Ramos (cell line): Measurements from ENCODE around the gene CLDN6.
"Not testable (repeated sequence)": the region's sequence is repeated elsewhere in the genome, so short reads cannot be mapped to it uniquely, and the experiment has no call there.

Experiments used
- in situ Hi-C: fragments of 300-500 bp; cut with MboI; formaldehyde crosslinking; loops from one replicate; pipeline ENCODE4 v1.14.3; 2022; ENCODE audit warnings: low sequenced_read_pairs; ENCODE audit not compliant: unreplicated experiment

Gene CLDN6, protein sequence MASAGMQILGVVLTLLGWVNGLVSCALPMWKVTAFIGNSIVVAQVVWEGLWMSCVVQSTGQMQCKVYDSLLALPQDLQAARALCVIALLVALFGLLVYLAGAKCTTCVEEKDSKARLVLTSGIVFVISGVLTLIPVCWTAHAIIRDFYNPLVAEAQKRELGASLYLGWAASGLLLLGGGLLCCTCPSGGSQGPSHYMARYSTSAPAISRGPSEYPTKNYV

DNA sequence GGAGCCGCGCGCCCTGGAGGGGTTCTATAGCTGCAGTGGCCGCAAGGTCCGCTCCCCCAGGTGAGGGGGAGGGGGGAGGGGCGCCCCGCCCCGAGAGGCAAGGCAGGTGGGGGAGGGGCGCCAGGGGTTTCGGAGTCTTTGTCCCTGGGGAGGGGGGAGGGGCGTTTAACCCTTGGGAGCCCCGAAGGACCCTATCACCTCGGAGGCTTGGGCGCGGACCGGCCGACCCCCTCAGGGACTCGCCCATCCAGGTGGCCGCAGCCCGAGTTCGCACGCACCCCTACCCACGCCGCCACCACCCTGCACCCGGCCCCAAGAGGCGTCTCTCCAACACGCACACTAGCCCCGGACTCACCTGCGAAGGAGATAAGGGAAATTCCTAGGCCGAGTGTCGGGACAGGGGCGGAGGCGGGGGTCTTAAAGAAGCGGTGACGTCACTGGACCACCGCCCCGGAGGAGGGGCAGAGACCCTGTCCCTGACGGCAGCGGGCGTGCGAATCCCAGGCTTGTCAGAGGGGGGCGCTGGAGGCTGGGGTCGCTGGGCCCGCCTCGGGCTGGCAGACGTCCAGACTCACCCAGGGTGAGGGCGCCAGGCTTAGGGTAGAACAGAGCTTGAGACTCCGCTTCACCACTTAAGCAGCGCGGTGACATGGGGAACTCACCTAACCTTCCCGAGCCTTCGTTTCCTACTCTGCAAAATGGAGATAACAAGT, at the start of gene CLDN6:
Gene CLDN6 (minus strand): TSS at position 390 of the 713 bp plus-strand sequence. CDS start 2,162 bp downstream, outside the sequence.
- in situ Hi-C loops = no loop called here

DNA sequence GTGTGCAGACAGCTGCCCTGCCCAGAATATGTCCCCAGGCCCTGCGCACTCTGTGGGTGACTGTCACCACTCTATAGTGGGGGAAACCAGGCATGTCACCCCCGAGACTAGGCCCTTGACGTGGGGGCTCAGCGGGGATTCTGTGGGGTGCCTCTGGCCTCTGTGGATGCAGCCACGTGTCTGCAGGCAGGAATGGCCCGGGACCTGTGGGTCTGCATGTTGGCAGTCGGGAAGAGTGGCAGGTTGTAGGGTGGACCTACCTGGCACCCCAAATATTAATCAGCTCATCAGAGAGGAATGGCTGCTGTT, 48.4 kb upstream of the CLDN6 start:
- in situ Hi-C loops = no loop called here

DNA sequence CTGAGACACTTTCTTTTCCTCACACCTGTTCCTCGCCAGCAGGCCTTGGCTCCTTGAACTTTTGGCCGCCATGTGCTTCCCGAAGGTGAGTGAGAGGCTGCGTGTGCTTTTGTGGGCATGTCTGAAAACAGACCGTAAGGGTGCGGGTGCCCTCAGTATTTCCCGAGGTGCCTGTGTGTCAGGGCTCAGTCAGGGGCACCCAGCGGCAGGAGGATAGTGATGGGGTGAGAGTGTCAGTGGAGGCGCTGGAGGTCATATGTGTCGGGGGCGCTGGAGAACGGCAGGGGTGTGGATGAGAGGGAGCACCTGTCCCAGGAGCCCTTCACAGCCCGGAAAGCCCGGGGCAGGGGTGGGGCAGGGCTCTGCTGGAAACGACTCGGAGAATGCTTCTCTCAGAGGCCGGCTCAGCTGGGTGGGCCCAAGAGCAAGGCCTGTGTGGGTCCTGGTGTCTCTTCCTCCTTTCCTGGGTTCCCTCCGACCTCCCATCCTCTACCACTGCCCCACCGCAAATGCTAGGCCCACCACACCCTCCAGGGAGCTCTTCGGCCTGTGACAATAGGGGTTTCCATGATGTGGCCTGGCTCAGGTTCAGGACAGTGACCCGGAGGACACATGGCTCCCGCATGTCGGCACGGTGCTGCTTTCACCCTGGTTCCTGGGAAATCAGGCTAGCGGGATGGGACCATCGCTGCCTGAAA, 47.9 kb upstream of the CLDN6 start:
- in situ Hi-C loops = no loop called here

DNA sequence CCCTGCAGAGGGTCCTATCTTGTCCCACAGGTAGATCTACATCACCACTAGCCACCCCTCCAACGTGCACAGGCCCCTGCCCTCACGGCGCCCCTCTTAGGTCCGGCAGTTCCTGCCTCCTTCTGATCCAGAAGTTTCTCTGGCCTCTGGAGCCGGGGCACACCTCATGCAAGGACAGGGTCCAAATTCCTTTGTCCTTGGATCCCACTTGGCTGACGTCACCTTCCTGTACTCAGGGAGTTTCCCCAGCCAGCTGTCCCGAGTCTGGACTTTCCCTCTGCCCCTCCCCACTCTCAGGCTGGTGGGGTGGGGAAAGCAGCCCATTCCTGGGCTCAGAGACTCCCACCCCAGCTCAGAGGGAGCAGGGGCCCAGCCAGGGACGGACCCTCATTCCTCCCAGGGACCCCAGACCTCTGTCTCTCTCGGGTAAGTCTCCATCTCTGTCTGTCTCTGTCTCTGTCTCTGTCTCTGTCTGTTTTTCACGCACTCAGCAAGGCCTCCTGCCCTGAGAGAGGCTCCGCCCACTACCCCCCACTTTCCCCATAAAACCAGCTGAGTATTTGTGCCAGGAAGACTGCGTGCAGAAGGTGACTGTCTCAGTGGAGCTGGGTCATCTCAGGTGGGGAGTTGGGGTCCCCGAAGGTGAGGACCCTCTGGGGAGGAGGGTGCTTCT, 47.2 kb upstream of the CLDN6 start, which contains the start of gene IL32:
Gene IL32 (plus strand): TSS at position 572 of the 673 bp plus-strand sequence. CDS start 172 bp downstream, outside the sequence.
- in situ Hi-C loops = no loop called here

DNA sequence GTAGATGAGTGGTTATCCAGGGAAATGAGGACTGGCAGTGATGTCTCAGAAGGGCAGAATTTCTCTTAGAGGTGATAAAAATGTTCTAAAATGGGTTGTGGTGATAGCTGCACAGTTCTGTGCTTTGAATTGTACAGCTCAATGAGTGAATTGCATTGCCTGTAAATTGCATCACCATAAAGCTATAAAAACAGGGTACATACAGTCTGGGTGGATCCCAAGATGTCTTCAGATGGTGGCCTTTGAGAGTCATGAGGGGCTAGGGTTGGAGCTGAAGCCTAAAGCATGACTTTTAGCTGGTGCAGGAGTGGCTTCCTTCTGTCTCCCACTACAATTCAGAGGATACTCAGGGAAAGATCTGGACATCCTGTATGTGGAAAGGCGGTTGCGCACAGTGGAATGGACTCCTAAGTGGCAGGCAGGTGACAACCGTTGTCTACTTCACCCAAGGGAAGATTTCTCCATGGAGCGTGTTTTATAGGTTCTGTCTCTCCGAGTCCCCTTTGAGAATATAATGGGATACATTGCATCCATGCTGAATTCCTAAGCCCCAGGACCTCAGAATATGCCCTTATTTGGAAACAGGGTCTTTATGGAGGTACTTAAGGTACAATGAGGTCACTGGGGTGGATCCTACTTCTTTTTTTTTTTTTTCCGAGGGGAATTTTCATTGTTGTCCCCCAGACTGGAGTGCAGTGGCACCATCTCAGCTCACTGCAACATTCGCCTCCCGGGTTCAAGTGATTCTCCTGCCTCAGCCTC, 45.8 kb upstream of the CLDN6 start:
- in situ Hi-C loops = no loop called here

DNA sequence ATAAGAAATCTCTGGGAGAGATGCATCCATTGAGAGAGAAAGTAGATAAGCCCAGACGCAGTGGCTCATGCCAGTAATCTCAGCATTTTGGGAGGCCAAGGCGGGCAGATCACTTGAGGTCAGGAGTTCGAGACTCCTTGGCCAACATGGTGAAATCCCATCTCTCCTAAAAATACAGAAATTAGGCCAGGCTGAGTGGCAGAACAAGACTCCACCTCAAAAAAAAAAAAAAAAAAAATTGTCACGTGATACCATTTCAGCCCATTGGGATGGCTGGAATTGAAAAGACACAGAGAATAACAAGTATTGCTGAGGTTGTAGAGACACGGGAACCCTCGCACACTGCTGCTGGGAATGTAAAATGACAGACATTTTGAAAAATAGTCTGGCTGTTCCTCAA, 44.6 kb upstream of the CLDN6 start:
- in situ Hi-C loops = no loop called here

DNA sequence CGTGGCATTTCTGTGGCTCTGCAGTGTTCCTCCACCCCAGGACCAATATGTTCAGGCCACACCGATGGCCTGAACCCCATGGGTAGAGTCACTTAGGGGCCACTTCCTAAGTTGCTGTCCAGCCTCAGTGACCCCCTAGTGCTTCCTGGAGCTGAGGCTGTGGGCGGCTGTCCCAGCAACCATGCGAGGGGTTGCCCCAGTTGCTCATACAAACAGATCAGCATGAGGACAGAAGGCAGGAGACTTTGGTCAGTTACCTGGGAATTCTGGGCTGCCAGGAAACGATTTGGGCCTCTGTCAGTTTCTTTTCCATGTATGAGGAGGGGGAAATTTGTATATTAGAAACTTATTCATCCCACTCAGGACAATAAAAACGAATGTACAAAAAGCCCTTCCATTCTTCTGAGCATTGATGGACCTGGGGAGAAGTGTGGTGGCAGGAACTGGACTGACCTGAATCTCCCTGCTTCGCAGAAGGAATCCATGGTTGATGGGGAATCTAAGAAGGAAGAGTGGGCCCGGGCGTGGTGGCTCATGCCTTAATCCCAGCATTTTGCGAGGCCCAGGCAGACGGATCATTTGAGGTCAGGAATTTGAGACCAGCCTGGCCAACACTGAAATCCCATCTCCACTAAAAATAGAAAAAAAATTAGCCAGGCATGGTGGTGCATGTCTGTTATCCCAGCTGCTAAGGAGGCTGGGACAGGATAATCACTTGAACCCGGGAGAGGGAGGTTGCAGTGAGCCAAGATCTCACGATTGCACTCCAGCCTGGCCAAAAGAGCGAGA, 42.5 kb upstream of the CLDN6 start:
- in situ Hi-C loops = no loop called here

DNA sequence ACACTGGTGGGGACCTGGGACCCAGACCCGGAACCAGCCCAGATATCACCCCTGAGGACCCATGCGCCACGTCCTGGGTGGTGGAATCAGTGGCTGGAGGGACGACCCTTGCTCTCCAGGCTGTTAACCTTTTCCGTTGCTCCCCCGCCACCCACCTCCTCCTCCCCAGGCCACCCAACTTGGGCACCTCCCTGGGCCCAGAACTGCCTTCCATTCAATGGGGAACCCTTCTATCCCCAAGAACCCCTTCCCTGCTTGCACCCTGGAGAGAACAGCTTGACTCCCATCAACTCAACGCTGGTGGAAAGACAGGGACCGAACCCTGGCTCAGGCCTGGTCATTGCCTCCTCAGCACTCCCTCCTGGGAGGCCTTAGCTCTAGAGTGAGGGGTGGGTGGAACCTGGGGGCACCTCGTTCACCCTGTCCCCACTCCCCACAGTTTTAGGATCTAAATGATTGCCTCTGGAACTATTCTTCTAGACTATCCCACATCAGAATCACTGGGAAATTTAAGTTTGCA, 41.8 kb upstream of the CLDN6 start:
- in situ Hi-C loops = no loop called here

DNA sequence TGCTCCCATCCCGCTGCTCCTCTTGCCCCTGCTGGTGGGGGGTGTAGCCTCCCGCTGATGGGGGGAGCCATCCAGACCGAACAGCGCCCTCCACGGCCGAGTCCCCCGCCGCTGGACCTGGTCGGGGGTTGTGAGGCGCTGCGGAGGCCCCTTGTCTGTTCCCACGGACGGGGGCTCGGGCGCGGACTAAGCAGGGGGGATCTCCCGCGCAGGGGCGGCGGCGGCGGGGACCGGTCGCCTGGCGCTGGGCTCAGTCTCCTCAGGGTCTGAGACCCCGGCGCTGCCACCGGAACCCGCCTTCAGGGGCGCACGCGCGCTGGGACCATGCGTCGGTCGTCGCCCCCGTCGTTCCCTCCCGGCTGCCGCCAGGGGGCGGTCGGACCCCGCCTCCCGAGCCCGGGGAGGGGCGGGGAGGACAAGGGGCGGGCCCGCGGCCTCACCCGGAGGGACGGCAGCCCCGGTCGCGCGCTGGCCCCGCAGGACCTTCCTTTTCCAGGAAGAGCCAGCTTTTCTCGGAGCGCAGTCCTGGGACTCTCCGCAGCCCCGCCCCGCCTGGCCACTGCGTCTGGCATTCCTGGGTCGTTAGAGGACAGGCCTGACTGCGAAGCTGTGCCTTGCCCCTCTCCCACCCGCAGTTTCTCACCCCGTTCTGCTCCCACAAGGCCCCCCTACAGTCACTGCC, 41.2 kb upstream of the CLDN6 start:
- in situ Hi-C loops = no loop called here

DNA sequence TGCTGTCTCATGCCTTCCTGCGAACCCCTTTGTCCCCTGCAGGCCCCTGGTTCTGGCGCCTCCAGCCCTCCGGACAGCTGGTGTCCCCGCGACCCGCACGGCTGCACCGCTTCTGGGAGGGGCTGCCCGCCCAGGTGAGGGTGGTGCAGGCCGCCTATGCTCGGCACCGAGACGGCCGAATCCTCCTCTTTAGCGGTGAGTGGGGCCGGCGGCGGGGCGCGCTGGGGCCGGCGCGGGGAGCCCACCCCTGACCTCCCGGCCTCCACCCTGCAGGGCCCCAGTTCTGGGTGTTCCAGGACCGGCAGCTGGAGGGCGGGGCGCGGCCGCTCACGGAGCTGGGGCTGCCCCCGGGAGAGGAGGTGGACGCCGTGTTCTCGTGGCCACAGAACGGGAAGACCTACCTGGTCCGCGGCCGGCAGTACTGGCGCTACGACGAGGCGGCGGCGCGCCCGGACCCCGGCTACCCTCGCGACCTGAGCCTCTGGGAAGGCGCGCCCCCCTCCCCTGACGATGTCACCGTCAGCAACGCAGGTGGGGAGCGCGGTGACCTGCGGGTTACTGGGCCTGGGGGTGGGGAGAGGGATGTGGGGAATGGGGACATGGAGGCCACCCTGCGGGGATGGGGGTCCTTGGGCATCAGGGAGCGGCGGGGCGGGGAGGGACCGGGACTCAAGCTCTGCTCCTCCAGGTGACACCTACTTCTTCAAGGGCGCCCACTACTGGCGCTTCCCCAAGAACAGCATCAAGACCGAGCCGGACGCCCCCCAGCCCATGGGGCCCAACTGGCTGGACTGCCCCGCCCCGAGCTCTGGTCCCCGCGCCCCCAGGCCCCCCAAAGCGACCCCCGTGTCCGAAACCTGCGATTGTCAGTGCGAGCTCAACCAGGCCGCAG, 40.4 kb upstream of the CLDN6 start:
- in situ Hi-C loops = no loop called here

DNA sequence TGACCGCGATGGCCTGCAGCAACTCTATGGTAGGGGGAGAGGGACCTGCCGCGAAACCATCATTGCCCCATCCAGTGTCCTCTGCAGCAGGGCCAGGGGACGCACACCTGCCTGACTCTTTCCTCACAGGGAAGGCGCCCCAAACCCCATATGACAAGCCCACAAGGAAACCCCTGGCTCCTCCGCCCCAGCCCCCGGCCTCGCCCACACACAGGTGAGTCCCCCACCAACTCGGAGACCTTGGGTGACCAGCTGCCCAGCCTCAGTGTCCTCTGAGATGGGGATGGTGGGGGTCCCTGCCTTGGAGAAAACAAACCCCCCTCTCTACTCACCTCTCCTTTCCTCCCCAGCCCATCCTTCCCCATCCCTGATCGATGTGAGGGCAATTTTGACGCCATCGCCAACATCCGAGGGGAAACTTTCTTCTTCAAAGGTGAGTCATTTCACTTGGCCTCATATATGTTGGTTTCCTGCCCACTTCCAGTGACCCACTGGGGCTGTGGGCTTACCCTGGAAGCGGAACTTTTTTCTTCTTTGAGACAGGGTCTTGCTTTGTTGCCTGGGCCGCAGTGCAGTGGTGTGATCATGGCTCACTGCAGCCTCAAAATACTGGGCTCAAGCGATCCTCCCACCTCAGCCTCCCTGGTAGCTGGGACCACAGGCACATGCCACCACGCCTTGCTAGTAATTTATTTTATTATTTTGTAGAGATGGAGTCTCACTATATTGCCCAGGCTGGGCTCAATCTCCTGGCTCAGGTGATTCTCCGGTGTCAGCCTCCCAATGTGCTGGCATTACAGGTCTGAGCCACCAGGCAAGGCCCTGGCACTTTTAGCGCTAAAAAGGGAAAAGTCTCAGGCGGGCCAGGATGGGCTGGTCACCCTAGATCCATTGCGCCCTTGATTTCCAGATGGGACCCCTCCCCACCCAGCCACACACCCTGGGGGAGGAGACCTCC, 39.5 kb upstream of the CLDN6 start:
- in situ Hi-C loops = no loop called here

DNA sequence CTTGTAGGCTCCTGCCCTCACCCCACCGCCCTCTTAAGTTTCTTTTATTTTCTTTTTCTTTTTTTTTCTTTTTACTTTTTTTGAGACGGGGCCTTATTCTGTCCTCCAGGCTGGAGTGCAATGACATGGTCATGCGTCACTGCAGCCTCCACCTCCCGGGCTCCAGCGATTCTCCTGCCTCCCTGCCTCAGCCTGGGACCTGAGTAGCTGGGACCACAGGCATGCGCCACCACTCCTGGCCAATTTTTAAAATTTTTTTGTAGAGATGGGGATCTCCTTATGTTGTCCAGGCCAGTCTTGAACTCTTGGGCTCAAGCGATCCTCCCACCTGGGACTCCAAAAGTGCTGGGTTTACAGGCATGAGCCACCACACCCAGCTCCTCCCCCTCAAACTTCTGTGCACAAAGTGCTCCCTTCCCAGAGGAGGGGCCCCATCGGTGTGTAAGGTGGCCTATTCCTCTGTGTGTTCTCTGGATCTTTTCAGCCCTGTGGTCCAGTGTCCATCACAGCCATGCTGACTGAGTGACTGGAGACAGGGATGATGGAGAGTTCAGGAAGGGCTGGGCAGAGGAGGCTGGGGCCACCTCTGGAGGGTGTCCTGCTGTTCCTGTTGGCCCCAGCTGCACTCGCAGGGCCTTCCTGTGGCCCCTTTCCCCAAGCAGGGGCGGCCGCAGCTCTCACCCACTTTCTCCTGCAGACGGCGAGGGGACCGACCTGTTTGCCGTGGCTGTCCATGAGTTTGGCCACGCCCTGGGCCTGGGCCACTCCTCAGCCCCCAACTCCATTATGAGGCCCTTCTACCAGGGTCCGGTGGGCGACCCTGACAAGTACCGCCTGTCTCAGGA, 38.6 kb upstream of the CLDN6 start:
- in situ Hi-C loops = no loop called here

DNA sequence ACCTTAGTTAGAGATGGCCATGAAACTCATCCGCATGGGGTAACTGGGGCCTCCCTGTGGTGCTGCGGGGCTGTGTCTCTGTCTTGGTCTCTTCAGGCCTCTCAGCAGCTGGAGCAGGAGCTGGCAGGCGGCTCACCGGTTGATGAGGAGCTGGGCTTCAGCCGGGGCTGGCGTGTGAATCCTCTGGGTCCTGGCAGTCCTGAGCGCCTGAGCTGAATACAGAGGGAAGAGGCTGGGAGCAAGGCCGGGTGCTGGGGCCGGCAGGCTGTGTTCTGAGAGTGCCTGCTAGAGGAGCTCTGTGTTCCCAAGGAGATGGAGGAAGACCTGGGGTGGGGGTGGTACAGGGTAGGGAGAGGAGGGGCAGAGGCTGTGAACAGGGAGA, 37.7 kb upstream of the CLDN6 start:
- in situ Hi-C loops = not testable (repeated sequence)

DNA sequence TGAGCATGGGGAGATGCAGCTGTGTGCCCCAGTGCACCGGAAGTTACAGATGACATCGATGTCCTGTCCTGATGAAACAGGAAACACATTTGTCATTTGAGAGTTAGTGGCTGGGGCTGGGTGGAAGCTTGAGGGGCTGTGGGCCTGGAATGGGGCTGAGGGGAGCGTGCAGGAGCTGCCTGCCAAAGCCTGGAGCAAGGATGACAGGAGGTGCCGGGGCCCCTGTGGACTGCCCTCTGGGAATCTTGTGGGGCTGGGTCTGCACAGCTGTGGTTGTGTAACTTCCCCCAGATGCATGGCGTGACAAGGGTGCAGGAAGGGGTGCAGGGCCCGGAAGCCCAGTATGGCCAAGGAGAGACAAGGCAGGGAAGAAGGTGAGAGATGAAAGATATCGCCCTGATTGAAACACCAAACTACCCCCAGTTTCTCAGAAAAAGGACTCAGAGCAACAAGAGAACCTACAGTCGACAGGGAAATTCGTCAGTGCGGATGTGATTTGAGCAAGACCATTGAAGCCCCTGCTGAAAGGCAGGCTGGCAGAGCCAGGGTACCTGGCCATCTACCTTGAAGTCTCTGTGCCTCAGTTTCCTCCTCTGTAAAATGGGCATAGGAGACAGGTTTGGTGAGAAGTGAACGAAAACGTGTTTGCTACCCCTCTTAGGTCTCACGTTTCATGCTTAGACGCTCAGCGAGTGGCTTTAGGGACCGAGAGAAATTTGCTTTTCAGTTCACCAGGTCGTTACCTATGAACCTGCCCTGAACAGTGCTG, 37.2 kb upstream of the CLDN6 start:
- in situ Hi-C loops = no loop called here

DNA sequence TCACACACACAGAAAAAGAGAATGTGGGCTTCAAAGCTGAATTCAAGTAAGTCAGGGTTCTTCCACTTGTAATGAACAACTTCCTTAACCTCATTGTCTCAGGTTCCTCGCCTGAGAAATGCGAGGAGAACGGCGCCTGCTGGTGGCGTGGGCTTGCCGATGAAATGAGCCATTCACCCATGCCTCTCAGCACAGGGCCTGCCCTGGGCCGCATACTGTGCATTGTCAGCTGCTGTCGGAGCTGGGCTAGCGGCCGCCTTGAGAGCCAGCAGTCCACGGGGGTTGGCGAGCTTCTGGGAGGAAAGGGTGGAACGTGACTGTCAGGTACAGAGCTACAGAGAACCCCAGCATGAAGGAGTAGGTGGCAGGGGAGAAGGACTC, 35.3 kb upstream of the CLDN6 start:
- in situ Hi-C loops = not testable (repeated sequence)
